HCT116 (cell line): Measurements from ENCODE around the gene PLEKHJ1. TPM values are rescaled to one million over a fixed set of nuclear protein-coding genes. Genes with fewer than 3 reads are reported as not detected.

Source experiments
- ATAC-seq: fragments of 200-7000 bp; cut with Tn5 transposase; 2 replicates; pipeline ENCODE4 v1.9.1; 2020; ENCODE audit warnings: mild to moderate bottlenecking, moderate library complexity
- BruUV-seq: library from RNA; stranded (reverse); fragments of 400-500 nt; replicated peaks from 2 replicates; lab custom pipeline; 2021; lab: Mats Ljungman, UMichigan
- CTCF ChIA-PET: fragments of 300-600 bp; sonication (Branson Sonifier 250); formaldehyde crosslinking; loops from one replicate; lab custom pipeline; 2021; ENCODE audit warnings: antibody characterized with exemption; lab: Charles Lee
- POLR2A ChIA-PET: fragments of 300-600, 350-600 bp; sonication (Branson Sonifier 250); formaldehyde crosslinking; loops from one replicate; lab custom pipeline; 2021; ENCODE audit warnings: antibody characterized with exemption; lab: Charles Lee
- RAD21 ChIA-PET, 2 experiments: fragments of 300-600 bp; sonication (Branson Sonifier 250); formaldehyde crosslinking; loops; one replicate each; lab custom pipeline; 2023; ENCODE audit warnings: low total read pairs in 2 of 2; ENCODE audit not compliant: uncharacterized antibody in 2 of 2, unreplicated experiment in 2 of 2, low non-redundant PET in 1 of 2; lab: Charles Lee
- DNase-seq: peaks from one replicate; pipeline ENCODE4 v3.0.0-alpha.2; 2010; ENCODE audit warnings: low read depth, low spot score
- H2AFZ ChIP-seq: fragments of 200-600 bp; shearing (Covaris generic), sonication (generic); 2 replicates; pipeline ENCODE4 v1.6.1; 2017; ENCODE audit warnings: low read depth, mixed run types, mixed read lengths, antibody characterized with exemption, low read length; ENCODE audit not compliant: poor library complexity, severe bottlenecking
- H3K27ac ChIP-seq: 2 replicates; pipeline ENCODE4 v1.5.1; 2012; ENCODE audit warnings: low read depth, low read length
- H3K27me3 ChIP-seq: fragments of 200-600 bp; sonication (generic); 2 replicates; pipeline ENCODE4 v1.6.1; 2016; ENCODE audit warnings: mixed run types, low read length, mixed read lengths; ENCODE audit not compliant: insufficient read depth
- H3K36me3 ChIP-seq, 2 experiments: fragments of 200-500 bp in 1 of 2; fragments of 200-600 bp in 1 of 2; sonication (Bioruptor generic) in 1 of 2; sonication (generic) in 1 of 2; 2 replicates each; pipeline versions ENCODE4 v1.5.1 to v1.6.1; 2014 to 2016; ENCODE audit warnings: low read length in 2 of 2, inconsistent platforms in 1 of 2, mixed read lengths in 1 of 2, mixed run types in 1 of 2; ENCODE audit not compliant: insufficient read depth in 2 of 2, control insufficient read depth in 1 of 2
- H3K4me1 ChIP-seq, 2 experiments: fragments of 200-600 bp in 1 of 2; sonication (generic) in 1 of 2; 2 replicates each; pipeline versions ENCODE4 v1.5.1 to v1.6.1; 2012 to 2017; ENCODE audit warnings: low read length in 2 of 2, inconsistent platforms in 1 of 2, mild to moderate bottlenecking in 1 of 2, mixed read lengths in 1 of 2, mixed run types in 1 of 2, moderate library complexity in 1 of 2; ENCODE audit not compliant: insufficient read depth in 2 of 2, control insufficient read depth in 1 of 2
- H3K4me2 ChIP-seq: fragments of 200-600 bp; sonication (generic); 2 replicates; pipeline ENCODE4 v1.6.1; 2017; ENCODE audit warnings: mixed run types, low read length, mixed read lengths
- H3K4me3 ChIP-seq, 2 experiments: fragments of 200-600 bp in 1 of 2; sonication (generic) in 1 of 2; replicated peaks in 1 of 2; 2 replicates each; pipeline ENCODE4 v1.5.1; 2011 to 2016; ENCODE audit warnings: low read length in 2 of 2, control low read depth in 1 of 2, low read depth in 1 of 2, mild to moderate bottlenecking in 1 of 2, mixed read lengths in 1 of 2, mixed run types in 1 of 2
- H3K79me2 ChIP-seq: fragments of 200-600 bp; sonication (generic); 2 replicates; pipeline ENCODE4 v1.6.1; 2017; ENCODE audit warnings: mild to moderate bottlenecking, mixed run types, low read length, moderate library complexity, mixed read lengths; ENCODE audit not compliant: insufficient read depth
- H3K9ac ChIP-seq: fragments of 200-600 bp; sonication (generic); 2 replicates; pipeline ENCODE4 v1.6.1; 2016; ENCODE audit warnings: low read length, mixed read lengths
- H3K9me2 ChIP-seq: fragments of 200-600 bp; sonication (generic), shearing (Covaris generic); 2 replicates; pipeline ENCODE4 v1.6.1; 2017; ENCODE audit warnings: mixed run types, mild to moderate bottlenecking, moderate library complexity; ENCODE audit not compliant: insufficient read depth
- H3K9me3 ChIP-seq, 2 experiments: fragments of 200-500 bp in 1 of 2; fragments of 200-600 bp in 1 of 2; sonication (Bioruptor generic) in 1 of 2; sonication (generic) in 1 of 2; 2 replicates each; pipeline ENCODE4 v1.6.1; 2014 to 2017; ENCODE audit warnings: low read length in 2 of 2, mixed read lengths in 2 of 2, inconsistent platforms in 1 of 2, low read depth in 1 of 2, mild to moderate bottlenecking in 1 of 2, mixed run types in 1 of 2, moderate library complexity in 1 of 2; ENCODE audit not compliant: control insufficient read depth in 1 of 2, insufficient read depth in 1 of 2
- H4K20me1 ChIP-seq: fragments of 200-600 bp; sonication (generic), shearing (Covaris generic); 2 replicates; pipeline ENCODE4 v1.6.1; 2017; ENCODE audit warnings: mixed run types, mild to moderate bottlenecking, moderate library complexity; ENCODE audit not compliant: insufficient read depth
- CEBPB ChIP-seq: IDR thresholded peaks from 2 replicates; pipeline ENCODE4 v1.6.1; 2012; ENCODE audit warnings: low read depth
- EGR1 ChIP-seq: IDR thresholded peaks from 2 replicates; pipeline ENCODE4 v1.6.1; 2012; ENCODE audit warnings: low read depth
- ELF1 ChIP-seq: IDR thresholded peaks from 2 replicates; pipeline ENCODE4 v1.6.1; 2012; ENCODE audit warnings: low read depth, borderline replicate concordance
- FOSL1 ChIP-seq: IDR thresholded peaks from 2 replicates; pipeline ENCODE4 v1.6.1; 2012; ENCODE audit warnings: low read depth
- JUND ChIP-seq: IDR thresholded peaks from 2 replicates; pipeline ENCODE4 v1.6.1; 2012
- MAX ChIP-seq: IDR thresholded peaks from 2 replicates; pipeline ENCODE4 v1.6.1; 2012
- POLR2AphosphoS5 ChIP-seq: IDR thresholded peaks from 2 replicates; pipeline ENCODE4 v1.6.1; 2011; ENCODE audit warnings: mild to moderate bottlenecking, low read depth, low read length, moderate library complexity
- ZNF274 ChIP-seq: fragments of 200-500 bp; sonication (Bioruptor generic); IDR thresholded peaks from 2 replicates; pipeline ENCODE4 v1.6.1; 2014; ENCODE audit warnings: mild to moderate bottlenecking, low read depth, low read length, inconsistent platforms
- intact Hi-C: fragments of 100-400 bp; cut with micrococcal nuclease; formaldehyde crosslinking; loops from 2 replicates; pipeline ENCODE4 v1.10.0; 2022
- total RNA-seq: library from RNA; stranded (reverse); gene quantifications from one replicate; pipeline ENCODE4 v1.2.1, GENCODE V29; 2021; ENCODE audit not compliant: unreplicated experiment
- TF ChIP-seq, protein P1 (sequence below): IDR thresholded peaks from 2 replicates; pipeline ENCODE4 v1.6.1; 2011; ENCODE audit warnings: mild to moderate bottlenecking, low read length, moderate library complexity; ENCODE audit not compliant: insufficient replicate concordance; ENCODE audit errors: extremely low read depth

Gene PLEKHJ1
- total RNA-seq, 1 experiment from 2014 or later, result 88.2 TPM

DNA sequence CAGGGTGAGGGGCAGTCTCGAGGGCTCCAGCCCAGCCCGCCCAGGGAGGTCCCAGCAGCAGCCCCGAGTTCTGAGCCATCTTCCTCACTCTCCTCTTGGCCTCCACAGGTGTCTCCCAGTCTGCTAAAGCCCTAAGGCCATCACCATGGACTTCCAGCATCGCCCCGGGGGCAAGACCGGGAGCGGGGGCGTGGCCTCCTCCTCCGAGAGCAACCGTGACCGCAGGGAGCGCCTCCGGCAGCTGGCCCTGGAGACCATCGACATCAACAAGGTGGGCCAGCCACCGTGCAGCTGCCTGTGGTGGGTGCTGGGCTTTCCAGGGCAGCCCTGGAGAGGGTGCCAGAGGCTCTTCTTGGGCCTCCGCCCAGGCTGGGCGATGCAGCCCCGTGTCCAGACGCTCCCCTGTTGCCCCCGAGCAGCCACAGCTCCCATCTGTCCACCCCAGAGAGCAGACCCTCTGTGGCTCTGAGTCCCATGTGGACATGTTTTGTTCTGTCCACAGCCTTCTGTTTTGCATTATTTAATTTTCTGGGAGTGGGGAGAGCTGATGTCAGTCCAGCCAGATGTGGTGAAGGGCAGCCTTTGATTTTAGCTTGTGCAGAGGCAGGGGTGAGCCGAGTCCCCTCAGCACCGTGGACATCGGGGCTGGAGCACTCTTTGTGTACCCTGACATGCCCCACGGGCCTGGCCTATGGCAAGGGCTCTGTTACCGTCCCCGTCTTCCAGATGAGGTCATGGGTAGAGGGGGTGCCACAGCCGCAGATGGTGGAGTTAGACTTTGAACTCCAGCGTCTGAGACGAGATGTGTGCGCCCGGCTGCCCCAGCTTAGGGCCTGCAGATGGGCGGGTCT lies 7.4 kb upstream of the PLEKHJ1 start:
- ChIA-PET CTCF (no interaction called here), POLR2A (no interaction called here), RAD21 (no interaction called here)
- no peak overlapping the region; the same call in 1 of the 2 replicates for H3K27ac ChIP-seq
- H3K79me2 ChIP-seq, result peaks cover 79% of the 10 kb centered on the region
- BruUV-seq, result no TSS peak
- H2AFZ ChIP-seq, result no peak overlapping the region
- peaks cover 46 to 91% of the 10 kb centered on the region in 2 experiments for H3K36me3 ChIP-seq
- H3K9me2 ChIP-seq, result no peaks in the 10 kb centered on the region
- H4K20me1 ChIP-seq, result peaks cover 35% of the 10 kb centered on the region; the same call in 1 of the 2 replicates
- no peak overlapping the region for H3K4me3 ChIP-seq
- H3K4me2 ChIP-seq, result no peak overlapping the region
- H3K27me3 ChIP-seq, result no peaks in the 10 kb centered on the region
- no peak for ATAC-seq
- H3K9me3 ChIP-seq, result no peaks in the 10 kb centered on the region
- no peak overlapping the region for H3K9ac ChIP-seq
- intact Hi-C loops, result loop anchor here (2.0 kb wide), 1 partner anchor 15 kb away; no protein-coding TSS in a partner anchor
- peaks cover 6 to 26% of the 10 kb centered on the region in 2 experiments; a peak in 3 of 4 replicates for H3K4me1 ChIP-seq
- TF ChIP-seq FOSL1, result no peak
- TF ChIP-seq POLR2AphosphoS5, result no peak
- TF ChIP-seq ELF1, result no peak
- no peak for TF ChIP-seq EGR1
- TF ChIP-seq MAX, result no peak
- TF ChIP-seq CEBPB, result no peak
- TF ChIP-seq ZNF274, result no peak
- TF ChIP-seq, protein P1, sequence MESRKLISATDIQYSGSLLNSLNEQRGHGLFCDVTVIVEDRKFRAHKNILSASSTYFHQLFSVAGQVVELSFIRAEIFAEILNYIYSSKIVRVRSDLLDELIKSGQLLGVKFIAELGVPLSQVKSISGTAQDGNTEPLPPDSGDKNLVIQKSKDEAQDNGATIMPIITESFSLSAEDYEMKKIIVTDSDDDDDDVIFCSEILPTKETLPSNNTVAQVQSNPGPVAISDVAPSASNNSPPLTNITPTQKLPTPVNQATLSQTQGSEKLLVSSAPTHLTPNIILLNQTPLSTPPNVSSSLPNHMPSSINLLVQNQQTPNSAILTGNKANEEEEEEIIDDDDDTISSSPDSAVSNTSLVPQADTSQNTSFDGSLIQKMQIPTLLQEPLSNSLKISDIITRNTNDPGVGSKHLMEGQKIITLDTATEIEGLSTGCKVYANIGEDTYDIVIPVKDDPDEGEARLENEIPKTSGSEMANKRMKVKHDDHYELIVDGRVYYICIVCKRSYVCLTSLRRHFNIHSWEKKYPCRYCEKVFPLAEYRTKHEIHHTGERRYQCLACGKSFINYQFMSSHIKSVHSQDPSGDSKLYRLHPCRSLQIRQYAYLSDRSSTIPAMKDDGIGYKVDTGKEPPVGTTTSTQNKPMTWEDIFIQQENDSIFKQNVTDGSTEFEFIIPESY, result no peak
- TF ChIP-seq JUND, result no peak
- TF ChIP-seq, all 23 proteins: peak for 0
- no peak for DNase-seq
